ENCODE results near the gene ZNF275. TPM values are rescaled to one million over a fixed set of nuclear protein-coding genes. Genes with fewer than 3 reads are reported as not detected.
"Not testable (repeated sequence)": the region's sequence is repeated elsewhere in the genome, so short reads cannot be mapped to it uniquely, and the experiment has no call there.

Gene ZNF275
- total RNA-seq, 1 experiment from 2014 or later, result 9.8 TPM

DNA sequence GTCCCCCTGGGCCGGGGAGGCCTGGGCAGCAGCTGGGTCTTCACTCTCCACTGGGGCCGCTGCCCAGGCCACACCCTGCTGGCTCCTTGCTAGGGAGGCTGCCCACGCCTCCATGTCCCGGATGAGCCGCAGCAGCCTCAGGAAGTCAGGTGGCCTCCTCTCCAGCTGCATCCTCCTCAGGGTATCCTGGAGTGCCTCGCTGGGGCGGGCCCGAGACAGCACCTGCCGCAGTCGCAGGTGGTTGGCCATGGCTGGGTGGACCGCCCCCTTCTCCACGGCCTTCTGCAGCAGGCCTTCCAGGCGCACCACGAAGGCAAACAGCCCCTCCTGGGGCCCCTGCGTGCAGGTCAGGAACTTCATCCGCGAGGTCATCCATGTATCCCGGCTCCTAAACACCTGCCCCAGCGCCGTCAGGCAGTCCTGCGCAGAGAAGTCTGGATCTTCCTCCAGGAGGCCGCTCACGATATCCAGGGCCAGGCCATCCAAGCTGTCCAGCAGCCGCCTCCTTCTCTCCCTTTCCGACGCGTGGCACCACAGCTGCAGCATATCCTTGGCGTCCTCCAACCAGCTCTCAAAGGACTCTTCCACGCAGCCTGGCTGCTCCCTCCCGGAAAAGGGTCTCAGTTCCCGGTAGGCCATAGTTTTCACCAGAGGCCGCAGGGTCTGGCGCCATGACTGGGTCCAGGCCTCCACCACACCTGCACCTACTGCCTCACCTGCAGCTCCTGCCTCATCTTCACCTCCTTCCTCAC lies 14.5 kb upstream of the ZNF275 start (continued):
- TF ChIP-seq ARID4B (CRISPR knock-in tag; IDR thresholded peaks at IDR 0.05; ENCODE audit: borderline replicate concordance), result no peak
- TF ChIP-seq, protein P1, sequence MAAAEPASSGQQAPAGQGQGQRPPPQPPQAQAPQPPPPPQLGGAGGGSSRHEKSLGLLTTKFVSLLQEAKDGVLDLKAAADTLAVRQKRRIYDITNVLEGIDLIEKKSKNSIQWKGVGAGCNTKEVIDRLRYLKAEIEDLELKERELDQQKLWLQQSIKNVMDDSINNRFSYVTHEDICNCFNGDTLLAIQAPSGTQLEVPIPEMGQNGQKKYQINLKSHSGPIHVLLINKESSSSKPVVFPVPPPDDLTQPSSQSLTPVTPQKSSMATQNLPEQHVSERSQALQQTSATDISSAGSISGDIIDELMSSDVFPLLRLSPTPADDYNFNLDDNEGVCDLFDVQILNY (CRISPR knock-in tag; IDR thresholded peaks at IDR 0.05), result no peak
- TF ChIP-seq ZNF317 (CRISPR knock-in tag; IDR thresholded peaks at IDR 0.05; ENCODE audit: borderline replicate concordance, low read depth), result no peak
- TF ChIP-seq, protein P2, sequence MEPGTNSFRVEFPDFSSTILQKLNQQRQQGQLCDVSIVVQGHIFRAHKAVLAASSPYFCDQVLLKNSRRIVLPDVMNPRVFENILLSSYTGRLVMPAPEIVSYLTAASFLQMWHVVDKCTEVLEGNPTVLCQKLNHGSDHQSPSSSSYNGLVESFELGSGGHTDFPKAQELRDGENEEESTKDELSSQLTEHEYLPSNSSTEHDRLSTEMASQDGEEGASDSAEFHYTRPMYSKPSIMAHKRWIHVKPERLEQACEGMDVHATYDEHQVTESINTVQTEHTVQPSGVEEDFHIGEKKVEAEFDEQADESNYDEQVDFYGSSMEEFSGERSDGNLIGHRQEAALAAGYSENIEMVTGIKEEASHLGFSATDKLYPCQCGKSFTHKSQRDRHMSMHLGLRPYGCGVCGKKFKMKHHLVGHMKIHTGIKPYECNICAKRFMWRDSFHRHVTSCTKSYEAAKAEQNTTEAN (CRISPR knock-in tag; IDR thresholded peaks at IDR 0.05), result no peak
- TF ChIP-seq GABPB1 (CRISPR knock-in tag; IDR thresholded peaks at IDR 0.05), result no peak
- TF ChIP-seq TP53 (CRISPR knock-in tag; IDR thresholded peaks at IDR 0.05), result no peak
- TF ChIP-seq MYBL2 (CRISPR knock-in tag; IDR thresholded peaks at IDR 0.05), result no peak
- TF ChIP-seq FOXP4 (CRISPR knock-in tag; IDR thresholded peaks at IDR 0.05), result no peak
- TF ChIP-seq AR (CRISPR knock-in tag; IDR thresholded peaks at IDR 0.05), result no peak
- TF ChIP-seq ETV6 (CRISPR knock-in tag; IDR thresholded peaks at IDR 0.05), result no peak

DNA sequence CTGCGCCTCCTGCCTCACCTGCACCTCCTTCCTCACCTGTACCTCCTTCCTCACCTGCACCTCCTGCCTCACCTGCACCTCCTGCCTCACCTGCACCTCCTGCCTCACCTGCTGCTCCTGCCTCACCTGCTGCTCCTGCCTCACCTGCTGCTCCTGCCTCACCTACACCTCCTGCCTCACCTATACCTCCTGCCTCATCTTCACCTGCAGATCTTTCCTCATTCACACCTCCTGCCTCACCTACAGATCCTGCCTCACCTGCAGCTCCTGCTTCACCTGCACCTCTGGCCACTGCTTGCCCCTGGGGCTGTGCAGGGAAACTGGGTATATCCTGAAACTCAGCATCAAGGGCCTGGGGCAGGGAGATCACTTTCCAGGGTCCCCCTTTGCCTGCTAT lies 13.9 kb upstream of the ZNF275 start:
- H3K27ac Mint-ChIP-seq; DNase-seq (ENCODE audit: low spot score); H3K4me1 Mint-ChIP-seq; ATAC-seq; H3K36me3 Mint-ChIP-seq; H3K4me3 Mint-ChIP-seq; POLR2A ChIA-PET; H3K9me3 Mint-ChIP-seq: not testable (repeated sequence)
- CTCF ChIA-PET, result interaction anchor here (0.7 kb wide), 1 partner anchor 9 kb away, joined by 4 read pairs; no protein-coding TSS in a partner anchor
- H3K27me3 Mint-ChIP-seq (ENCODE audit: low read depth), result peaks cover 38% of the 10 kb centered on the region

Data from WTC11 (cell line).